Prostate gland (tissue), 2 donors: ENCODE measurements around the gene CHCHD4.

Experiments used
- CTCF ChIP-seq, 4 experiments: fragments of 200-600 bp in 2 of 4; fragments of 450-650 bp in 2 of 4; sonication (generic) in 2 of 4; IDR thresholded peaks; 1 replicate in 3 of 4; 2 replicates in 1 of 4; pipeline ENCODE4 v1.5.1; 2016 to 2019; ENCODE audit warnings: antibody characterized with exemption in 4 of 4, mild to moderate bottlenecking in 2 of 4, moderate library complexity in 2 of 4
- POLR2A ChIP-seq: fragments of 450-650 bp; IDR thresholded peaks from one replicate; pipeline ENCODE4 v1.6.1; 2016; ENCODE audit warnings: antibody characterized with exemption, mild to moderate bottlenecking
- POLR2AphosphoS5 ChIP-seq: sonication (generic); formaldehyde crosslinking; IDR thresholded peaks from one replicate; pipeline ENCODE4 v1.6.1; 2017; ENCODE audit warnings: antibody characterized with exemption

GRCh38 chr3:14117468-14118399 is 6.9 kb downstream of the CHCHD4 start:
- no peak for TF ChIP-seq CTCF (IDR thresholded peaks at IDR 0.05)
- no peak for TF ChIP-seq POLR2A
- peak; percentile 40 for TF ChIP-seq POLR2AphosphoS5
